Measurements from ENCODE around the gene SLC2A4.
A peak's percentile ranks its signal among the peaks of the same experiment; 100 is the strongest.

Gene SLC2A4

DNA sequence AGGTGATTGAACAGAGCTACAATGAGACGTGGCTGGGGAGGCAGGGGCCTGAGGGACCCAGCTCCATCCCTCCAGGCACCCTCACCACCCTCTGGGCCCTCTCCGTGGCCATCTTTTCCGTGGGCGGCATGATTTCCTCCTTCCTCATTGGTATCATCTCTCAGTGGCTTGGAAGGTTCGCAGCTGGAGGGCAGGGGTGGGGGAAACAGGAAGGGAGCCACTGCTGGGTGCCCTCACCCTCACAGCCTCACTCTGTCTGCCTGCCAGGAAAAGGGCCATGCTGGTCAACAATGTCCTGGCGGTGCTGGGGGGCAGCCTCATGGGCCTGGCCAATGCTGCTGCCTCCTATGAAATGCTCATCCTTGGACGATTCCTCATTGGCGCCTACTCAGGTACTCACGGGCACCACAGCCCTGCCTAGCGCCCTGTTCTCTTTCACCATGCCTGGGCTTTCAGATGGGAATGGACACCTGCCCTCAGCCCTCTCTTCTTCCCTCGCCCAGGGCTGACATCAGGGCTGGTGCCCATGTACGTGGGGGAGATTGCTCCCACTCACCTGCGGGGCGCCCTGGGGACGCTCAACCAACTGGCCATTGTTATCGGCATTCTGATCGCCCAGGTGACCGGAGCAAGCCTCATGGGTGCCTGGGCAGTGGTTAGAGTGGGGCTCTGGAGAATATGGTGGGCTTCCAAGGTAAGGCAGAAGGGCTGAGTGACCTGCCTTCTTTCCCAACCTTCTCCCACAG, 2.1 kb downstream of the SLC2A4 start:
- Histone ChIP-seq H3K4me3 (ENCODE audit: low read depth in 1 of 2, low read length in 2 of 2) (peak overlapping the region; percentile 53 to 85), H3K9me3 (ENCODE audit: low read length) (no peaks in the 10 kb centered on the region), H3K4me1 (ENCODE audit: insufficient read depth, low read length) (peaks cover 32% of the 10 kb centered on the region), H3K36me3 (ENCODE audit: insufficient read depth, low read length) (peaks cover 32% of the 10 kb centered on the region), H3K27me3 (ENCODE audit: control insufficient read depth in 1 of 2, insufficient read depth in 2 of 2, low read length in 2 of 2) (no peaks in the 10 kb centered on the region), H3K9ac (ENCODE audit: low read length) (peak overlapping the region; percentile 81), H3K27ac (ENCODE audit: low read depth, low read length) (peak overlapping the region; percentile 83)

DNA sequence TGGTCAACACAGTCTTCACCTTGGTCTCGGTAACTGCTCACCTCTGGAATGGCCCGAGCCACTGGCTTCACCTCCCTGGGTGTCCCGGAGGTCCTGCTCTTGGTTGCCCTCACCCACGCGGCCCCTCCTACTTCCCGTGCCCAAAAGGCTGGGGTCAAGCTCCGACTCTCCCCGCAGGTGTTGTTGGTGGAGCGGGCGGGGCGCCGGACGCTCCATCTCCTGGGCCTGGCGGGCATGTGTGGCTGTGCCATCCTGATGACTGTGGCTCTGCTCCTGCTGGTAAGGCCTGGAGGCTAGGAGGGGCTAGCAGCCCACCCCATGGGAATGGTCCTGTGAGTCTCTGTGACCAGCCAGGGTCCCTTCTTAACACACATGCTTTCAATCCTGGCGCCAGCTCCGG, 3.4 kb downstream of the SLC2A4 start:
- Histone ChIP-seq H3K9me3 (ENCODE audit: low read length) (no peaks in the 10 kb centered on the region), H3K36me3 (ENCODE audit: insufficient read depth, low read length) (peaks cover 32% of the 10 kb centered on the region), H3K27me3 (ENCODE audit: control insufficient read depth in 1 of 2, insufficient read depth in 2 of 2, low read length in 2 of 2) (peaks cover 0 to 4% of the 10 kb centered on the region in 2 donors), H3K4me3 (ENCODE audit: low read depth in 1 of 2, low read length in 2 of 2) (no peak overlapping the region), H3K9ac (ENCODE audit: low read length) (no peak overlapping the region), H3K27ac (ENCODE audit: low read depth, low read length) (peak overlapping the region; percentile 59), H3K4me1 (ENCODE audit: insufficient read depth, low read length) (peaks cover 32% of the 10 kb centered on the region)

DNA sequence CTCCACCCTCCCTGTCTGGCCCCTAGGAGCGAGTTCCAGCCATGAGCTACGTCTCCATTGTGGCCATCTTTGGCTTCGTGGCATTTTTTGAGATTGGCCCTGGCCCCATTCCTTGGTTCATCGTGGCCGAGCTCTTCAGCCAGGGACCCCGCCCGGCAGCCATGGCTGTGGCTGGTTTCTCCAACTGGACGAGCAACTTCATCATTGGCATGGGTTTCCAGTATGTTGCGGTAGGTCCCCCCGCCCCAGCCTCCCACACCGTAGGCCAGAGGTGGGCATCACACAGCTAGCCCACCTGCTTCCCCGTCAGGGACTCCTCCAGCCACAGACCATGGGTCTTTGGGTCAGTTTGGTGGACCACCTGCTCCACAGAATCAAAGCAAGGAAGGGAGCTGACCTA, 4.2 kb downstream of the SLC2A4 start:
- H3K4me1 ChIP-seq (ENCODE audit: insufficient read depth, low read length), result peaks cover 32% of the 10 kb centered on the region
- peak overlapping the region; percentile 37 for H3K27ac ChIP-seq (ENCODE audit: low read depth, low read length)
- H3K36me3 ChIP-seq (ENCODE audit: insufficient read depth, low read length), result peaks cover 32% of the 10 kb centered on the region
- no peak overlapping the region for H3K9ac ChIP-seq (ENCODE audit: low read length)
- H3K27me3 ChIP-seq (ENCODE audit: control insufficient read depth in 1 of 2, insufficient read depth in 2 of 2, low read length in 2 of 2), result peaks cover 0 to 9% of the 10 kb centered on the region in 2 donors
- no peak overlapping the region for H3K4me3 ChIP-seq (ENCODE audit: low read depth in 1 of 2, low read length in 2 of 2)
- no peaks in the 10 kb centered on the region for H3K9me3 ChIP-seq (ENCODE audit: low read length)

DNA sequence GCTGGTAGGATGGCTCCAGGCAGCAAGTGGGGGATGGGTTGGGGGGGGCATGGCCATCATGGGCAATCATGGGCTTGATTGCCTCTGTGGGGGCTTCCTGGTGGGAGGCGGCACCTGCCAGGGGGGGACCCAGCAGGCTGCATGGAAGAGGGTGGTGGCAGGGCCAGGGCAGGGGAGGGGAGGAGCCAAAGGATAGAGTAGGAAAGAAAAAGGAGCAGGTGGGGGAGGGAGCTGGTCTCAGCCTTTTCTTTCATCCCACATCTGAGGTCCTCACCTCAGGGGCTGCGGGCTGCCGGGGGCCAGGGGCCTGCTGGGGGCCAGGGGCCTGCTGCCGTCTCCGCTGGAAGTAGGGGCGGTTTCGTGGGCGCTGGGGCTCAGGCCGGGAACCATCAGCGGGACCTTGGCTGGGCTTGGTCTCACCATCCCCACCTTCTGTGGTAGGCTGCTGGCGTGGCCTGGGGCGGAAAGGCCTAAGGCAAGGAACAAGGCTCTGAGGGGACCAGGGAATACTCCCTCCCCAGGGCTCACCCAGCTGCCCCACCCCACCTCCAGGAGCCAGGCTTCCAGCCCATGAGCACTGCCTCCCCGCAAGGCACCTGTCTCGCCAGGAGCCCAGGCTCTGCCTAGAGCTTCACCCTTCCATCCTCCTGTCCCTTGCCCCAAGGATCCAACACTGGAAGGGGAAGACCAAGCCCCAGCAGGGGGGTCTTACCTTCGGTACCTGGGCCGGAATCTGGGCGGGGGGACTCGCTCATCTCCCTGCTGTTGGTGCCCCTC, 7.9 kb downstream of the SLC2A4 start:
- H3K4me1 ChIP-seq (ENCODE audit: insufficient read depth, low read length), result peaks cover 43% of the 10 kb centered on the region
- peaks cover 24% of the 10 kb centered on the region for H3K36me3 ChIP-seq (ENCODE audit: insufficient read depth, low read length)
- no peaks in the 10 kb centered on the region for H3K9me3 ChIP-seq (ENCODE audit: low read length)
- H3K9ac ChIP-seq (ENCODE audit: low read length), result no peak overlapping the region
- H3K4me3 ChIP-seq (ENCODE audit: low read depth in 1 of 2, low read length in 2 of 2), result no peak overlapping the region
- H3K27ac ChIP-seq (ENCODE audit: low read depth, low read length), result peak overlapping the region; percentile 55
- H3K27me3 ChIP-seq (ENCODE audit: control insufficient read depth in 1 of 2, insufficient read depth in 2 of 2, low read length in 2 of 2), result peaks cover 0 to 17% of the 10 kb centered on the region in 2 donors

DNA sequence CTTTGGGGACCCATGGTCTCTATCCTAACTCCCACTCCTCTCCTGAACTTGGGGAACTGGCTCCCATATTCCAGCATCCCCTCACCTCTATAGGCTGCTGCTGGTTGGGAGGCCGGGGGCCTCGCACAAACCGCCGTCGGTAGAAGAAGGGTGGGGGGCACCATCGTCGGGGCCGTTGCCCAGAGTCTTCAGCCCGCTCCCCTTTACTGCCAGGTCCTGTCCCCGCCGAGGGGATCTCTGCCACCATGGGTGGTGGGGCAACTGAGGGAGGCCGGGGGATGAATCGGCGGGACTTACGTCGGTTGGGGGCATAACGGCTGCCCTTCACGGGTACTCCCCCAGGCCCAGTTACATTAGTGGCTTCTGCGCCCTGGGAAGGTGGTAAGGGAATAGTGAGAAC, 8.6 kb downstream of the SLC2A4 start:
- Histone ChIP-seq H3K4me3 (ENCODE audit: low read depth in 1 of 2, low read length in 2 of 2) (no peak overlapping the region), H3K36me3 (ENCODE audit: insufficient read depth, low read length) (peaks cover 17% of the 10 kb centered on the region), H3K27ac (ENCODE audit: low read depth, low read length) (no peak overlapping the region), H3K9me3 (ENCODE audit: low read length) (no peaks in the 10 kb centered on the region), H3K27me3 (ENCODE audit: control insufficient read depth in 1 of 2, insufficient read depth in 2 of 2, low read length in 2 of 2) (peaks cover 0 to 23% of the 10 kb centered on the region in 2 donors), H3K9ac (ENCODE audit: low read length) (no peak overlapping the region), H3K4me1 (ENCODE audit: insufficient read depth, low read length) (peaks cover 40% of the 10 kb centered on the region)

DNA sequence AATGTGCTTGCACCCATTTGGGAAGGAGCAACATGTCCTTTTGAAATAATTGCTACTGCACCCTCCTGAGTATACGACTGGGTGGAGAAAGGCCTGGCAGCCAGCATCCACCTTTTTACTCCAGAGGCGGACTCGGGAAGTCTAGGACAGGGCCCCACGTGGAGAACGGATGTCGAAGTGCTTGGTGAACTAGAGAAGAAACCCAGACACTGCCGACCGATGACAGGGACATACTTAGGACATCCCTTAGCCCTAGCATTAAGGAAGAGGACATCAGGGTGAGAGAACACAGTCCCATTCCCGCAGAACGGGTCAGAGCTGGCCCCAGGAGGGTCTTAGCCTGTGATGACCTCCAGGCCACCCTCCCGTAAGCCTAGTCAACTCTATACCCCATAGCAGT, 9.2 kb downstream of the SLC2A4 start:
- peaks cover 0 to 24% of the 10 kb centered on the region in 2 donors for H3K27me3 ChIP-seq (ENCODE audit: control insufficient read depth in 1 of 2, insufficient read depth in 2 of 2, low read length in 2 of 2)
- peaks cover 42% of the 10 kb centered on the region for H3K4me1 ChIP-seq (ENCODE audit: insufficient read depth, low read length)
- no peak overlapping the region for H3K9ac ChIP-seq (ENCODE audit: low read length)
- H3K9me3 ChIP-seq (ENCODE audit: low read length), result no peaks in the 10 kb centered on the region
- peaks cover 12% of the 10 kb centered on the region for H3K36me3 ChIP-seq (ENCODE audit: insufficient read depth, low read length)
- H3K27ac ChIP-seq (ENCODE audit: low read depth, low read length), result no peak overlapping the region
- H3K4me3 ChIP-seq (ENCODE audit: low read depth in 1 of 2, low read length in 2 of 2), result no peak overlapping the region

DNA sequence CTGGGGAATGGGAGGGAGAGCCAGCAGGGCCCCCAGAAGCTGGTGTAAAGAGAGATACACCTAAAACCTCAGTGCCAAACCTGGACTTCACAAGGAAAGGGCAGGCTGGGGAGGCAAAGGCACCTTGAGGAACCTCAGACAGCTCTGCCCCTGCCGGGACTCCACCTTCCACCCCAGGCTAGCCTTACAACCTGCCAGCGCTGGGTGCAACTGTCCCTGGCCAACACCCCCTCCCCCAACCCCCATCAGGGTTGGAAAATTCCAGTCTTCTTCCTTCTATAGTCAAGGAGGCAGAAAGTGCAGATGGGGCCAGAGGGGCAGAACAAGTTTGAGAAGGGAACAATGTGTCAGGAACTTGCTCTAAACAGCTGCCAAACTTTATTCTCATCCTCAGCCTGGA, 10.7 kb downstream of the SLC2A4 start:
- peaks cover 0 to 24% of the 10 kb centered on the region in 2 donors for H3K27me3 ChIP-seq (ENCODE audit: control insufficient read depth in 1 of 2, insufficient read depth in 2 of 2, low read length in 2 of 2)
- peak overlapping the region; percentile 4 for H3K27ac ChIP-seq (ENCODE audit: low read depth, low read length)
- H3K4me3 ChIP-seq (ENCODE audit: low read depth in 1 of 2, low read length in 2 of 2), result no peak overlapping the region
- no peak overlapping the region for H3K9ac ChIP-seq (ENCODE audit: low read length)
- H3K9me3 ChIP-seq (ENCODE audit: low read length), result no peaks in the 10 kb centered on the region
- H3K4me1 ChIP-seq (ENCODE audit: insufficient read depth, low read length), result peaks cover 51% of the 10 kb centered on the region
- no peaks in the 10 kb centered on the region for H3K36me3 ChIP-seq (ENCODE audit: insufficient read depth, low read length)

DNA sequence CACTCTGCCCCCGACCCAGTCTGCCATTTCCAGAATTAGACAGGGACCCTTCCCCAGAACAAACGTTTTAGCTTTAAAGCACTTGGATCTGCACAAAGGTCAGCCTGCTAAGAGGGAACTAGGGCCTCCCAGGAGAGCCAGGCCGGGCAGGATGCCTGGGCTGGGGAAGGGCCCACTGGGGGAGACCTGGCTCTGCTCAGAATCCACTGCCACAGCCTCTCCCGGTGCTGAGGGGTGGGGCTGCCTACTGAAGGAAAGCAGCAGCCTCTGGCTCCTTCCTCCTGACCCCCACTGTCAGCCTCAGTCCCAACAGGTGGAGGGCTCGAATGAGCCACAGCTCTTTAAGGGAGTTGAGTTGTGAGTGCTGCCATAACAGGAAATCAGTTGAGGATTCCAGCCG, 11.2 kb downstream of the SLC2A4 start:
- Histone ChIP-seq H3K4me3 (ENCODE audit: low read depth in 1 of 2, low read length in 2 of 2) (no peak overlapping the region), H3K9ac (ENCODE audit: low read length) (no peak overlapping the region), H3K27me3 (ENCODE audit: control insufficient read depth in 1 of 2, insufficient read depth in 2 of 2, low read length in 2 of 2) (peaks cover 0 to 24% of the 10 kb centered on the region in 2 donors), H3K27ac (ENCODE audit: low read depth, low read length) (peak overlapping the region; percentile 4), H3K9me3 (ENCODE audit: low read length) (no peaks in the 10 kb centered on the region), H3K4me1 (ENCODE audit: insufficient read depth, low read length) (peaks cover 51% of the 10 kb centered on the region), H3K36me3 (ENCODE audit: insufficient read depth, low read length) (no peaks in the 10 kb centered on the region)

DNA sequence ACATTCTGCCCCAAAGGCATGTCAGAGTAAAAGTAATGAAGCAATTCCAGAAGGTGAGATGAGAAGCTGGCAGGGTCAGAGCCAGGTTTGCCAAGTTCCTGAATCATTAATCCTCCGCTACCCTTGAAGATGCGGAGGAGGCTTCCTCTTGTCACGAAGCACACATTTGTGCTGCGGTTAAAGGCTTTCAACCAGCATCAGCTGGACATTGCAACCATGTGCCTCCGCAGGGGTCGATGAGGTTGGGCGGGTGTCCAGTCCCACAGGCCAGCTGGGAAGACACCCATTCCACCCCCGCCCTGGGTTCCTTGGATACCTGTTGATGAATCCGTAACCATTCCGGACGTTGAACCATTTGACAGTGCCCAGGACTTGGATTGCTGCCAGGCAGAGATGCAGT, 11.6 kb downstream of the SLC2A4 start:
- Histone ChIP-seq H3K27ac (ENCODE audit: low read depth, low read length) (peak overlapping the region; percentile 4), H3K4me3 (ENCODE audit: low read depth in 1 of 2, low read length in 2 of 2) (peak overlapping the region in 1 of 2 donors; percentile 32), H3K4me1 (ENCODE audit: insufficient read depth, low read length) (peaks cover 51% of the 10 kb centered on the region), H3K36me3 (ENCODE audit: insufficient read depth, low read length) (no peaks in the 10 kb centered on the region), H3K9ac (ENCODE audit: low read length) (no peak overlapping the region), H3K27me3 (ENCODE audit: control insufficient read depth in 1 of 2, insufficient read depth in 2 of 2, low read length in 2 of 2) (peaks cover 0 to 24% of the 10 kb centered on the region in 2 donors), H3K9me3 (ENCODE audit: low read length) (no peaks in the 10 kb centered on the region)

DNA sequence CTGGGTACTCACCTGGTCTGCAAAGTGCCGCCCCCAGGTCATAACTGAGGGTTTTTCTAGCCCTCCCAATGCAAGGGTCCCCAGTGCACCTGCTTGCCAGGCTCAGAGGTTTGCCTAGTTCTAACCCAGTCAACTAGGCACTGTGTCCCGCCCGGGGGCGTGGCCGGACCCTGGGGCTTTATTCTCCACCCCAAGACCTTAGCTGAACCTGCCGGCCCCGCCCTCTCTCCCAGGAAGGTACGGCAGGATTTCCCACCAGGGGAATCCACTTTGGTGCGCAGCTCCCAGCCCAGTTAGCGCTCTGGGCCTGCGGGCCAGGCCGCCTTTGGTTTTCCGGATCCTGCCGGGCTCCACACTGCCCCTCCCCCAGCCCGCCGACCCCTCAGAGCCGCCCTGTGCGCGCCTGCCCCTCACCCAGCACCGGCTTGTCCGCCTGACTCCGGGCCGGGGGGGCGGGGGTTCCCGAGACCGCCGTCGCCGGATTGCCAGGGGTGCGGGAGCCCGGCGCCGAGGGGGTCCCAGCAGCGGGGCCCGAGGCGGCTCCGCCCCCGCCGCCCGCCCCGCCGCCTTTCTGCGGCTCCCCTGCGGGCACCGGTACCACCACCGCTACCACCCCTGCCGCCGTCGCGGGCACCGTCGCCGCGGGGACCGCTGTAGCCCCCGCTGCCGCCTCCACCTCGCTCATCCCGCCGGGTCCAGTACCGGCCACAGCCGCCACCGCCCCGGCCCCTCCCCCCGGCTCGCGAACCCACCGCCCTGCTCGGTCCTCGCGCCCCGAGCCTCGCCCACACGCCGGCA, 12.5 kb downstream of the SLC2A4 start:
- Histone ChIP-seq H3K9me3 (ENCODE audit: low read length) (no peaks in the 10 kb centered on the region), H3K36me3 (ENCODE audit: insufficient read depth, low read length) (no peaks in the 10 kb centered on the region), H3K9ac (ENCODE audit: low read length) (no peak overlapping the region), H3K4me1 (ENCODE audit: insufficient read depth, low read length) (peaks cover 51% of the 10 kb centered on the region), H3K27ac (ENCODE audit: low read depth, low read length) (peak overlapping the region; percentile 39), H3K27me3 (ENCODE audit: control insufficient read depth in 1 of 2, insufficient read depth in 2 of 2, low read length in 2 of 2) (peaks cover 0 to 24% of the 10 kb centered on the region in 2 donors), H3K4me3 (ENCODE audit: low read depth in 1 of 2, low read length in 2 of 2) (peak overlapping the region; percentile 32 to 38)

DNA sequence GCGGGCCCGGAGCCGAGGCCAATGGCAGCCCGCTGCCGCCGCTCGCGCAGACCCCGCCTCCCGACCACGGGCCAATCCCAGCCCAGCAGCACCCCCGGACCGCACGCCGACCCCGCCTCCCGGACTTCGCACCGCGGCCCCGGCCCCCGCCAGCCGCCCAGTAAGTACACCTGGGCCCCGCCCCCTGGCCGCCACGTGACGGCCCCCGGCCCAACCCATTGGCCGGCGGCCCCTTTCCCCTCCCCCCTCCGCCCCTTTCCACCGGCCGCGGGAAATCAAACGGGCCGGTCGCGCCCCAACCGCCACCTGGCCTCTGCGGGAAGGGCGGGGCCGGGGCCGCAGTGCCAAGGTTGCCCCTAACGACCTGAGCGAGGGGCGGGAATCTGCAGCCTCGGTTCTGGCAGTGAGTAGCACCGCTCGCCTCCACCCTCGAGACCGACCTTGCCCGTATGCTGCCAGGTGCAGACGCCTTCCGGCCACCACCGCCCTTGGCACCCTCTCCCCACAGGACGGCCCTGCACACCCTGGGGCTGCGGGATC, 13.2 kb downstream of the SLC2A4 start, which contains the start of gene YBX2:
TSS of gene YBX2 (minus strand) at position 26 of the 540 bp plus-strand sequence. CDS start 139 bp downstream, outside the sequence.
- H3K9ac ChIP-seq (ENCODE audit: low read length), result no peak within 1 kb of the TSS
- peak within 1 kb of the TSS; percentile 32 to 38 for H3K4me3 ChIP-seq (ENCODE audit: low read depth in 1 of 2, low read length in 2 of 2)
- peaks cover 51% of the 10 kb centered on the region for H3K4me1 ChIP-seq (ENCODE audit: insufficient read depth, low read length)
- H3K9me3 ChIP-seq (ENCODE audit: low read length), result no peaks in the 10 kb centered on the region
- peak within 1 kb of the TSS; percentile 39 for H3K27ac ChIP-seq (ENCODE audit: low read depth, low read length)
- peaks cover 0 to 22% of the 10 kb centered on the region in 2 donors for H3K27me3 ChIP-seq (ENCODE audit: control insufficient read depth in 1 of 2, insufficient read depth in 2 of 2, low read length in 2 of 2)
- no peaks in the 10 kb centered on the region for H3K36me3 ChIP-seq (ENCODE audit: insufficient read depth, low read length)

Data from muscle layer of colon (tissue), 2 donors.